B cell (primary cell): ENCODE data around the gene ADARB2. TPM values are rescaled to one million over a fixed set of nuclear protein-coding genes. Genes with fewer than 3 reads are reported as not detected.

ENCODE experiments used
- ATAC-seq: fragments of 200-7000 bp; cut with Tn5 transposase; one replicate; pipeline ENCODE4 v1.10.0; 2021; ENCODE audit warnings: low read depth, mild to moderate bottlenecking, moderate number of reproducible peaks, moderate library complexity
- CTCF ChIA-PET: fragments of 350-600 bp; sonication (Branson Sonifier 250); formaldehyde crosslinking; loops from one replicate; lab custom pipeline; 2021; ENCODE audit warnings: antibody characterized with exemption, inconsistent platforms; lab: Charles Lee
- POLR2A ChIA-PET: fragments of 350-600 bp; sonication (Branson Sonifier 250); formaldehyde crosslinking; loops from one replicate; lab custom pipeline; 2021; ENCODE audit warnings: antibody characterized with exemption; lab: Charles Lee
- DNase-seq: peaks from one replicate; pipeline ENCODE4 v3.0.0; 2013
- H2AFZ ChIP-seq: 2 replicates; pipeline ENCODE4 v1.6.1; 2012; ENCODE audit warnings: mild to moderate bottlenecking, low read depth, low read length; ENCODE audit not compliant: insufficient read depth, poor library complexity, severe bottlenecking
- H3K27ac ChIP-seq, 2 donors: 1 replicate in 1 of 2; 2 replicates in 1 of 2; pipeline ENCODE4 v1.5.1; 2012 to 2013; ENCODE audit warnings: low read length in 2 of 2, mild to moderate bottlenecking in 2 of 2, moderate library complexity in 1 of 2
- H3K27me3 ChIP-seq, 4 experiments: fragments of 200-600 bp in 1 of 4; sonication (generic) in 1 of 4; replicated peaks in 1 of 4; 1 replicate in 2 of 4; 2 replicates in 2 of 4; pipeline versions ENCODE4 v1.6.1 to v1.7.0; 2013 to 2016; ENCODE audit warnings: low read length in 3 of 4, mild to moderate bottlenecking in 2 of 4, mixed read lengths in 1 of 4, moderate library complexity in 1 of 4; ENCODE audit not compliant: insufficient read depth in 4 of 4, control insufficient read depth in 3 of 4; ENCODE audit errors: control extremely low read depth in 1 of 4
- H3K36me3 ChIP-seq, 2 experiments: replicated peaks in 1 of 2; 1 replicate in 1 of 2; 2 replicates in 1 of 2; pipeline versions ENCODE4 v1.6.1 to v1.7.1; 2013; ENCODE audit warnings: low read length in 1 of 2; ENCODE audit not compliant: insufficient read depth in 2 of 2, control insufficient read depth in 1 of 2; ENCODE audit errors: control extremely low read depth in 1 of 2, extremely low read depth in 1 of 2
- H3K4me1 ChIP-seq, 2 donors: fragments of 200-600 bp in 1 of 2; sonication (generic) in 1 of 2; 1 replicate in 1 of 2; 2 replicates in 1 of 2; pipeline versions ENCODE4 v1.5.1 to v1.6.1; 2013 to 2017; ENCODE audit warnings: low read length in 2 of 2; ENCODE audit not compliant: control insufficient read depth in 2 of 2, insufficient read depth in 2 of 2
- H3K4me2 ChIP-seq: replicated peaks from 2 replicates; pipeline ENCODE3; 2012; ENCODE audit warnings: mild to moderate bottlenecking, low read depth, low read length; ENCODE audit not compliant: poor library complexity, severe bottlenecking
- H3K4me3 ChIP-seq, 5 experiments: fragments of 200-600 bp in 1 of 5; sonication (generic) in 1 of 5; 1 replicate in 3 of 5; 2 replicates in 2 of 5; pipeline versions ENCODE4 v1.5.1 to v1.7.0; 2011 to 2016; ENCODE audit warnings: low read length in 4 of 5, mild to moderate bottlenecking in 4 of 5, low read depth in 2 of 5, control low read depth in 1 of 5, moderate library complexity in 1 of 5; ENCODE audit not compliant: insufficient read depth in 1 of 5; ENCODE audit errors: control extremely low read depth in 1 of 5, extremely low read depth in 1 of 5
- H3K79me2 ChIP-seq: fragments of 200-600 bp; sonication (generic); one replicate; pipeline ENCODE4 v1.6.0; 2016; ENCODE audit warnings: low read length; ENCODE audit not compliant: control insufficient read depth, insufficient read depth
- H3K9ac ChIP-seq: fragments of 200-600 bp; sonication (generic); 2 replicates; pipeline ENCODE4 v1.6.1; 2017; ENCODE audit warnings: mild to moderate bottlenecking, low read length, moderate library complexity
- H3K9me3 ChIP-seq, 3 donors: one replicate each; pipeline versions ENCODE4 v1.6.1 to v1.7.1; 2013; ENCODE audit warnings: low read length in 2 of 3; ENCODE audit not compliant: control insufficient read depth in 2 of 3, insufficient read depth in 1 of 3; ENCODE audit errors: control extremely low read depth in 1 of 3
- H4K20me1 ChIP-seq: 2 replicates; pipeline ENCODE4 v1.6.0; 2012; ENCODE audit warnings: mild to moderate bottlenecking, low read length; ENCODE audit not compliant: insufficient read depth, control insufficient read depth, poor library complexity, severe bottlenecking
- H3K27ac Mint-ChIP-seq: one replicate; pipeline ENCODE4 v1.8.0; 2021; ENCODE audit warnings: mixed read lengths
- H3K27me3 Mint-ChIP-seq: one replicate; pipeline ENCODE4 v1.8.0; 2021; ENCODE audit warnings: mixed read lengths
- H3K4me1 Mint-ChIP-seq: one replicate; pipeline ENCODE4 v1.8.0; 2021; ENCODE audit warnings: mixed read lengths
- H3K4me3 Mint-ChIP-seq: one replicate; pipeline ENCODE4 v1.8.0; 2021; ENCODE audit warnings: mixed read lengths
- H3K9me3 Mint-ChIP-seq: one replicate; pipeline ENCODE4 v1.8.0; 2022; ENCODE audit warnings: mixed read lengths; ENCODE audit not compliant: insufficient read depth
- EZH2 ChIP-seq: IDR thresholded peaks from 2 replicates; pipeline ENCODE4 v1.6.1; 2012; ENCODE audit warnings: borderline replicate concordance, low read depth, mild to moderate bottlenecking, moderate library complexity, low read length; ENCODE audit not compliant: insufficient read depth, poor library complexity, severe bottlenecking
- WGBS: methylation state at CpG from one replicate; pipeline ENCODE4 v1.1.5; 2013; ENCODE audit warnings: missing lambda C conversion rate; ENCODE audit not compliant: insufficient coverage; 5-methylcytosine and 5-hydroxymethylcytosine counted together
- intact Hi-C: fragments of 100-400 bp; cut with micrococcal nuclease; formaldehyde crosslinking; loops from one replicate; pipeline ENCODE4 v1.10.0; 2022
- polyA plus RNA-seq: library from polyadenylated mRNA; depleted of rRNA; stranded (reverse); fragments of >200 nt; gene quantifications from 2 replicates; pipeline ENCODE4 v1.2.3, GENCODE V29; 2012
- total RNA-seq, 2 donors: library from RNA; stranded (reverse); fragments of 120-200 nt in 1 of 2; gene quantifications; 1 replicate in 1 of 2; 2 replicates in 1 of 2; pipeline versions ENCODE4 v1.2.3 to v1.2.4, GENCODE V29; 2013 to 2022
- TF ChIP-seq, protein P1 (sequence below): fragments of 200-600 bp; IDR thresholded peaks from one replicate; pipeline ENCODE4 v1.8.0; 2022; ENCODE audit warnings: antibody characterized with exemption, mild to moderate bottlenecking

Gene ADARB2
- total and polyA plus RNA-seq, 2 donors (not counting 1 experiment from before 2014, with no cell fraction given), result 0.13 to 0.96 TPM

DNA sequence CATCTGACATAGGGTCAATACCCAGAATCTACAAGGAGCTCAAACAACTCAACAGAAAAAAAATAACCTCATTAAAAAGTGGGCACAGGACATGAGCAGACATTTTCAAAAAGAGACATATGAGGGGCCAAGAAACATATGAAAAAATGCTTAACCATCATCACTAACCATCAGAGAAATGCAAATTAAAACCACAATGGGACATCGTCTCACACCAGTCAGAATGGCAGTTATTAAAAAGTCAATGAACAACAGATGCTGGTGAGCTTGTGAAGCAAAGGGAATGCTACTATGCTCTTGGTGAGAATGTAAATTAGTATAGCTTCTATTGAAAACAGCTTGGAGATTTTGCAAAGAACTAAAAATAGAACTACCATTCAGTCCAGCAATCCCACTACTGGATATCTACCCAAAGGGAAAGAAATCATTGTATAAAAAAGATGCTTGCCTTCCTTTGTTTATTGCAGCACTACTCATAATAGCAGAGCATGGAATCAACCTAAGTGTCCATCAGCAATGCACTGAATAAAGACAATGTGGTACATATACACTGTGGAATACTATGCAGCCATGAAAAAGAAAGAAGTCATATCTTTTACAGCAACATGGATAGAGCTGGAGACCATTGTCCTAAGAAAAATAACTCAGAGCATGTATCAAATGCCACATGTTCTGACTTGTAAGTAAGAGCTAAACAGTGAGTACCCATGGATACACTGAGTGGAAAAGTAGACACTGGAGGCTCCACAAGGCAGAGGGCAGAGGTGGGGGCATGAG, 139.8 kb downstream of the ADARB2 start:
- H3K4me3 ChIP-seq, result no peak overlapping the region
- WGBS, result no CpG with 5 or more reads among the region's 1 CpG
- POLR2A ChIA-PET, result interaction anchor here (0.6 kb wide), 1 partner anchor 13 kb away, joined by 3 read pairs; no protein-coding TSS in a partner anchor
- no peak for ATAC-seq
- H3K4me3 Mint-ChIP-seq, result no peak overlapping the region
- H3K36me3 ChIP-seq, result no peaks in the 10 kb centered on the region
- H3K9ac ChIP-seq, result no peak overlapping the region
- H3K4me2 ChIP-seq, result no peak overlapping the region
- H3K9me3 ChIP-seq, result peaks cover 0 to 4% (median 0%) of the 10 kb centered on the region in 3 donors
- H3K9me3 Mint-ChIP-seq, result no peaks in the 10 kb centered on the region
- H3K79me2 ChIP-seq, result no peaks in the 10 kb centered on the region
- no peak for DNase-seq
- H3K27me3 Mint-ChIP-seq, result peaks cover 27% of the 10 kb centered on the region
- H2AFZ ChIP-seq, result no peak overlapping the region
- CTCF ChIA-PET, result interaction anchor here (0.8 kb wide), 2 partner anchors 178 to 221 kb away, joined by 3 read pairs; no protein-coding TSS in a partner anchor
- H3K27ac ChIP-seq, result no peak overlapping the region
- H4K20me1 ChIP-seq, result no peaks in the 10 kb centered on the region
- H3K27ac Mint-ChIP-seq, result no peak overlapping the region
- intact Hi-C loops, result no loop called here
- H3K4me1 Mint-ChIP-seq, result no peaks in the 10 kb centered on the region
- no peaks in the 10 kb centered on the region for H3K4me1 ChIP-seq
- TF ChIP-seq EZH2, result no peak
- TF ChIP-seq, protein P1, sequence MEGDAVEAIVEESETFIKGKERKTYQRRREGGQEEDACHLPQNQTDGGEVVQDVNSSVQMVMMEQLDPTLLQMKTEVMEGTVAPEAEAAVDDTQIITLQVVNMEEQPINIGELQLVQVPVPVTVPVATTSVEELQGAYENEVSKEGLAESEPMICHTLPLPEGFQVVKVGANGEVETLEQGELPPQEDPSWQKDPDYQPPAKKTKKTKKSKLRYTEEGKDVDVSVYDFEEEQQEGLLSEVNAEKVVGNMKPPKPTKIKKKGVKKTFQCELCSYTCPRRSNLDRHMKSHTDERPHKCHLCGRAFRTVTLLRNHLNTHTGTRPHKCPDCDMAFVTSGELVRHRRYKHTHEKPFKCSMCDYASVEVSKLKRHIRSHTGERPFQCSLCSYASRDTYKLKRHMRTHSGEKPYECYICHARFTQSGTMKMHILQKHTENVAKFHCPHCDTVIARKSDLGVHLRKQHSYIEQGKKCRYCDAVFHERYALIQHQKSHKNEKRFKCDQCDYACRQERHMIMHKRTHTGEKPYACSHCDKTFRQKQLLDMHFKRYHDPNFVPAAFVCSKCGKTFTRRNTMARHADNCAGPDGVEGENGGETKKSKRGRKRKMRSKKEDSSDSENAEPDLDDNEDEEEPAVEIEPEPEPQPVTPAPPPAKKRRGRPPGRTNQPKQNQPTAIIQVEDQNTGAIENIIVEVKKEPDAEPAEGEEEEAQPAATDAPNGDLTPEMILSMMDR, result no peak
- no peaks in the 10 kb centered on the region for H3K27me3 ChIP-seq

DNA sequence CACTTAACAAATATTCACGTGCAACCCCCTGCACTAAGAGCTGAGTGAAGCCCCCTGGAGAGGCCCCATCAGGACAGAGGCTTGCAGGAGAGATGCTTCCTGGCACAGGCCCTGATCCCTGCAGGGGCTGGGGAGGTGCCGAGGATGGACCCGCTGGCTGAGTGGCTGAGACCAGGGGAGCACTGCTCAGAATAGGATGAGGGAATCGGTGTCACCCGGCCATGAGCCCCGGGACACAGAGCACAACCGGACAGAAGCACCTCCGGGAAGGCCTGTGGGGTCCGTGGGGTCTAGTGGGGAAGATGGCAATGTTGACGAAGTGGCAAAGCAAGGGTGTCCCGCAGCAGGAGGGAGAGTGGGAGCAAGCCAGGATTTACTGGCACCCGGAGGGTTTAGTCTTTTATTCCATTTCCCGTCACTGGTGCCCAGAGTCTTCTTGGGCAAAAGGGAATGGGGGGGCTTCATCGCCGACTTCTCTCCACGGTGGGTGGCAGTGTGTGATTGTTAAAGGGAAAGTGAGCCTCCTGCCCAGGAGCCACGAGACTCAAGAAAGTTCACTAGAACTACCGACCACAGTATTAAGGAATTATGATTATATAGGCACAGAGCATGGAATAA, 140.7 kb downstream of the ADARB2 start:
- CTCF ChIA-PET, result interaction anchor here (0.8 kb wide), 1 partner anchor 177 kb away, joined by 3 read pairs; no protein-coding TSS in a partner anchor
- Histone ChIP-seq H3K4me2 (no peak overlapping the region), H3K9ac (no peak overlapping the region), H4K20me1 (no peaks in the 10 kb centered on the region), H3K9me3 (peaks cover 0 to 4% (median 0%) of the 10 kb centered on the region in 3 donors), H2AFZ (no peak overlapping the region), H3K36me3 (no peaks in the 10 kb centered on the region), H3K27ac (no peak overlapping the region), H3K4me1 (no peaks in the 10 kb centered on the region), H3K79me2 (no peaks in the 10 kb centered on the region), H3K4me3 (no peak overlapping the region), H3K27me3 (no peaks in the 10 kb centered on the region)
- WGBS, result 86% methylated on average over 13 of the region's 18 CpGs
- DNase-seq (no peak), ATAC-seq (no peak)
- no peak overlapping the region for H3K4me3 Mint-ChIP-seq
- H3K27me3 Mint-ChIP-seq, result peaks cover 27% of the 10 kb centered on the region
- H3K27ac Mint-ChIP-seq, result no peak overlapping the region
- H3K4me1 Mint-ChIP-seq, result no peaks in the 10 kb centered on the region
- TF ChIP-seq, protein P1, result no peak
- TF ChIP-seq EZH2, result no peak
- POLR2A ChIA-PET, result no interaction called here
- intact Hi-C loops, result no loop called here
- no peaks in the 10 kb centered on the region for H3K9me3 Mint-ChIP-seq
